IPS DF 6.9 (cell line): ENCODE results near the gene BMP8B.
"Not testable (repeated sequence)": the region's sequence is repeated elsewhere in the genome, so short reads cannot be mapped to it uniquely, and the experiment has no call there.

Experiments
- DNase-seq: peaks from one replicate; pipeline ENCODE4 v3.0.0-alpha.2; 2013; ENCODE audit warnings: low read depth, low spot score
- H3K27ac ChIP-seq: one replicate; pipeline ENCODE4 v1.5.1; 2013; ENCODE audit warnings: low read length, control low read depth
- H3K27me3 ChIP-seq: 2 replicates; pipeline ENCODE4 v1.6.1; 2013; ENCODE audit warnings: mild to moderate bottlenecking, low read length; ENCODE audit not compliant: control insufficient read depth, insufficient read depth
- H3K36me3 ChIP-seq: 2 replicates; pipeline ENCODE4 v1.6.1; 2013; ENCODE audit warnings: low read length; ENCODE audit not compliant: control insufficient read depth, insufficient read depth
- H3K4me1 ChIP-seq: 2 replicates; pipeline ENCODE4 v1.6.1; 2013; ENCODE audit warnings: low read length; ENCODE audit not compliant: control insufficient read depth, insufficient read depth
- H3K4me3 ChIP-seq: 2 replicates; pipeline ENCODE4 v1.5.1; 2013; ENCODE audit warnings: mild to moderate bottlenecking, low read length
- H3K9me3 ChIP-seq: 2 replicates; pipeline ENCODE4 v1.6.1; 2013; ENCODE audit warnings: low read length, inconsistent platforms; ENCODE audit not compliant: control insufficient read depth, insufficient read depth
- WGBS: extraction: QIAGEN DNeasy Blood & Tissue Kit; methylation state at CpG from one replicate; pipeline ENCODE4 v1.1.7; 2013; ENCODE audit warnings: mixed read lengths, missing lambda C conversion rate; ENCODE audit not compliant: insufficient read length, insufficient coverage; 5-methylcytosine and 5-hydroxymethylcytosine counted together

BMP8B gene

GRCh38 chr1:39828255-39828654 is 39.6 kb upstream of the BMP8B start:
- not testable (repeated sequence) for H3K9me3 ChIP-seq, H3K36me3 ChIP-seq, H3K4me3 ChIP-seq, H3K4me1 ChIP-seq, H3K27ac ChIP-seq, DNase-seq, H3K27me3 ChIP-seq
- WGBS: no CpG with 5 or more reads among the region's 6 CpGs

- no peaks in the 10 kb centered on the region for H3K9me3 ChIP-seq
- no peaks in the 10 kb centered on the region for H3K36me3 ChIP-seq
- no peaks in the 10 kb centered on the region for H3K4me1 ChIP-seq
- DNase-seq: no peak
- 100% methylated on average over 2 of the region's 7 CpGs for WGBS
- no peak overlapping the region for H3K4me3 ChIP-seq
- no peak overlapping the region for H3K27ac ChIP-seq
- H3K27me3 ChIP-seq: no peaks in the 10 kb centered on the region
Observed at GRCh38 chr1:39827201-39827600, 38.5 kb upstream of the BMP8B start.

- no peaks in the 10 kb centered on the region for H3K27me3 ChIP-seq
- WGBS: no CpG with 5 or more reads among the region's 6 CpGs
- no peaks in the 10 kb centered on the region for H3K9me3 ChIP-seq
- H3K4me1 ChIP-seq: no peaks in the 10 kb centered on the region
- no peak overlapping the region for H3K4me3 ChIP-seq
- DNase-seq: no peak
- H3K36me3 ChIP-seq: no peaks in the 10 kb centered on the region
- H3K27ac ChIP-seq: no peak overlapping the region
Observed at GRCh38 chr1:39826583-39826982, 37.9 kb upstream of the BMP8B start.

- no peaks in the 10 kb centered on the region for H3K36me3 ChIP-seq
- H3K4me3 ChIP-seq: no peak overlapping the region
- no peak for DNase-seq
- H3K27ac ChIP-seq: no peak overlapping the region
- H3K4me1 ChIP-seq: no peaks in the 10 kb centered on the region
- no peaks in the 10 kb centered on the region for H3K27me3 ChIP-seq
- no peaks in the 10 kb centered on the region for H3K9me3 ChIP-seq
- no CpG with 5 or more reads among the region's 7 CpGs for WGBS
Observed at GRCh38 chr1:39825432-39825941, 36.8 kb upstream of the BMP8B start.

GRCh38 chr1:39823450-39823849 is 34.8 kb upstream of the BMP8B start:
- H3K36me3 ChIP-seq, H3K27ac ChIP-seq, H3K4me3 ChIP-seq, DNase-seq, H3K9me3 ChIP-seq, H3K4me1 ChIP-seq, H3K27me3 ChIP-seq: not testable (repeated sequence)
- no CpG with 5 or more reads among the region's 3 CpGs for WGBS

GRCh38 chr1:39822146-39822545 is 33.5 kb upstream of the BMP8B start:
- no peak for DNase-seq
- Histone ChIP-seq H3K27ac (no peak overlapping the region), H3K27me3 (no peaks in the 10 kb centered on the region), H3K36me3 (no peaks in the 10 kb centered on the region), H3K4me1 (no peaks in the 10 kb centered on the region), H3K4me3 (no peak overlapping the region), H3K9me3 (no peaks in the 10 kb centered on the region)
- no CpG with 5 or more reads among the region's 5 CpGs for WGBS

GRCh38 chr1:39819091-39819812 is 30.6 kb upstream of the BMP8B start:
- DNase-seq: no peak
- WGBS: no CpG with 5 or more reads among the region's 22 CpGs
- H3K9me3 ChIP-seq: no peaks in the 10 kb centered on the region
- no peaks in the 10 kb centered on the region for H3K27me3 ChIP-seq
- H3K4me1 ChIP-seq: no peaks in the 10 kb centered on the region
- no peaks in the 10 kb centered on the region for H3K36me3 ChIP-seq
- H3K27ac ChIP-seq: no peak overlapping the region
- no peak overlapping the region for H3K4me3 ChIP-seq

- DNase-seq: no peak
- H3K27me3 ChIP-seq: no peaks in the 10 kb centered on the region
- no CpG with 5 or more reads among the region's 2 CpGs for WGBS
- no peak overlapping the region for H3K27ac ChIP-seq
- H3K9me3 ChIP-seq: no peaks in the 10 kb centered on the region
- H3K36me3 ChIP-seq: no peaks in the 10 kb centered on the region
- no peaks in the 10 kb centered on the region for H3K4me1 ChIP-seq
- no peak overlapping the region for H3K4me3 ChIP-seq
Observed at GRCh38 chr1:39818482-39818881, 29.8 kb upstream of the BMP8B start.

GRCh38 chr1:39817091-39817932 is 28.6 kb upstream of the BMP8B start:
- not testable (repeated sequence) for H3K4me1 ChIP-seq, H3K9me3 ChIP-seq, H3K4me3 ChIP-seq, H3K36me3 ChIP-seq, H3K27me3 ChIP-seq, H3K27ac ChIP-seq, DNase-seq
- WGBS: no CpG with 5 or more reads among the region's 24 CpGs

GRCh38 chr1:39816415-39817090 is 27.9 kb upstream of the BMP8B start:
- WGBS: no CpG with 5 or more reads among the region's 11 CpGs
- peak; percentile 35 for DNase-seq
- H3K4me3 ChIP-seq: no peak overlapping the region

More at GRCh38 chr1:39816415-39817090, 27.9 kb upstream of the BMP8B start:
- Histone ChIP-seq H3K36me3 (no peaks in the 10 kb centered on the region), H3K27me3 (no peaks in the 10 kb centered on the region), H3K4me1 (no peaks in the 10 kb centered on the region), H3K27ac (no peak overlapping the region), H3K9me3 (no peaks in the 10 kb centered on the region)
